ENCODE results near the gene PGS1. TPM values are rescaled to one million over a fixed set of nuclear protein-coding genes. Genes with fewer than 3 reads are reported as not detected.

Gene PGS1
- total and polyA plus RNA-seq, 10 of the 15 experiments (the other 5 are each of a cell fraction or from before 2014, with no cell fraction given): 1.3 to 37.6 (median 27.4) TPM

GRCh38 chr17:78428836-78429617, 50.6 kb downstream of the PGS1 start:
- FAIRE-seq (no peak), ATAC-seq (no peak), DNase-seq (ENCODE audit: low read depth, low spot score) (no peak)
- WGBS (ENCODE audit: insufficient coverage, insufficient replicate concordance, low lambda C conversion rate, missing lambda C conversion rate): 92% methylated on average over 24 of the region's 24 CpGs
- no peaks in the 10 kb centered on the region for H3K27me3 ChIP-seq (replicated peaks in 1 of 2; ENCODE audit: control insufficient read depth in 2 of 2, insufficient read depth in 2 of 2, low read length in 1 of 2)
- ChIA-PET CTCF (interaction anchor here (0.6 kb wide), 1 partner anchor 13 kb away, joined by 3 read pairs; no protein-coding TSS in a partner anchor), RAD21 (ENCODE audit: unreplicated experiment) (no interaction called here), POLR2A (no interaction called here), SMC1A (ENCODE audit: uncharacterized antibody, unreplicated experiment) (no interaction called here)
- H3K4me2 ChIP-seq (ENCODE audit: control insufficient read depth, insufficient read depth): no peak overlapping the region
- peaks cover 15 to 16% of the 10 kb centered on the region in 2 experiments for H3K36me3 ChIP-seq (ENCODE audit: control insufficient read depth in 2 of 2, insufficient read depth in 2 of 2, low read length in 1 of 2)
- no peaks in the 10 kb centered on the region for H3K79me2 ChIP-seq (ENCODE audit: control insufficient read depth, insufficient read depth, low read length)
- in situ Hi-C loops (cut with MboI): no loop called here
- intact Hi-C loops (cut with micrococcal nuclease; ENCODE audit: unreplicated experiment): loop anchor here (10.0 kb wide), 1 partner anchor 344 kb away; no protein-coding TSS in a partner anchor
- H3K4me3 ChIP-seq: no peak overlapping the region
- H3K9ac ChIP-seq (ENCODE audit: control insufficient read depth, insufficient read depth, low read length): no peak overlapping the region
- TF ChIP-seq REST (IDR thresholded peaks at IDR 0.05; ENCODE audit: low read depth, low read length): peak; percentile 21; the same call in 1 of the 2 replicates
- TF ChIP-seq ESRRA (IDR thresholded peaks at IDR 0.05; ENCODE audit: low read length): no peak
- no peak for TF ChIP-seq RUNX3 (IDR thresholded peaks at IDR 0.05; ENCODE audit: low read length)
- H2AFZ ChIP-seq (ENCODE audit: control insufficient read depth, low read depth, low read length): no peak overlapping the region
- no TSS peak for BruUV-seq (replicated peaks)
- H3K9me3 ChIP-seq (replicated peaks; ENCODE audit: control insufficient read depth, insufficient read depth, low read length): no peaks in the 10 kb centered on the region
- no peaks in the 10 kb centered on the region for H3K4me1 ChIP-seq (ENCODE audit: control insufficient read depth, insufficient read depth, low read length)
- no peaks in the 10 kb centered on the region for H4K20me1 ChIP-seq (ENCODE audit: control insufficient read depth, insufficient read depth)
- no peak overlapping the region for H3K27ac ChIP-seq (ENCODE audit: control insufficient read depth, insufficient read depth)
